NCI-H510A (cell line): ENCODE data around the gene VPS41.
"Not testable (repeated sequence)": the region's sequence is repeated elsewhere in the genome, so short reads cannot be mapped to it uniquely, and the experiment has no call there.

ENCODE experiments used
- DNase-seq: peaks from one replicate; lab custom pipeline; 2025; lab: John Stamatoyannopoulos, UW

Gene VPS41

DNA sequence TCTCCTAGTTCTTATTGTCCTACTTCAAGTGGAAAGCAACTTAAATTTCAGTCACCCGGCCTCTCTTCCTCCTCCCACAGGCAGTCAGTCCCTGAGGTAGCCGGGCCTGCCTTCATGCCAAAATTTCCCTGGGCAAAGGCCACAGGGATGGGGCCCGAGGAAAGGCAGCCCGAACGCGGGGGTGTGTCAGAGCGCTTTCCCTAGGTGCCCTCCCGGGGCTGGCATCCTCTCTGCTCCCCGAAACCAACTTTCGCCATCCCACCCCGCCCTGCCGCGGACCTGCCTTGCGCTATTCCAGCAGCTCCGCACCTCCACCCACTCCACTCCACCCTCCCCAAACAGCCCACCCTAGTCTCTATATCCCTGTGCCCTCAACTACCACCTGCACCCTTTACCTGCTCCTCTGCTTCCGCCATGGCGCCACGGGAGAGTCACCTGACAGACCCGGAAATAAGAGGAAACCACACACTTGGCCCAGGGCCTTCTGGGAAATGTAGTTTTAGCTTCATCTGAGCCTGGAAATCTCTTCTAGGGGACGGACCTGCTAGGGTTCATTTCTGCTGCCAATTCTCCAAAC lies at the start of gene VPS41:
Gene VPS41, minus strand, starts transcription at position 433 of the 577 bp plus-strand sequence. Its CDS starts 17 bp downstream, at position 416.
- DNase-seq, result peak; percentile 69

DNA sequence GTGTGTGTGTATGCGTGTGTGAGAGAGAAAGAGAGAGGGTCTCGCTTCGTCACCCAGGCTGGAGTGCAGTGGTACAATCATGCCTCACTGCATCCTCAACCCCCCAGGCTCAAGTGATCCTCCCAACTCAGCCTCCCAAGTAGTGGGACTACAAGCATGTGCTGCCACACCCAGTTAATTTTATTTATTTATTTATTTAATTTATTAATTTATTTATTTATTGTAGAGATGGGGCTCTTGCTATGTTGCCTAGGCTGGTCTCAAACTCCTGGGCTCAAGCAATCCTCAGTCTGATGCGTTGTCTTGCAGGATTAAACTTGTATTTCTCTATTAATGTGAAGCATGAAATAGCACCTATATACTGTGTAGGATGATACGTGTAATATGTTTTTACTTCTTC lies 46.9 kb upstream of the VPS41 start:
- no peak for DNase-seq

DNA sequence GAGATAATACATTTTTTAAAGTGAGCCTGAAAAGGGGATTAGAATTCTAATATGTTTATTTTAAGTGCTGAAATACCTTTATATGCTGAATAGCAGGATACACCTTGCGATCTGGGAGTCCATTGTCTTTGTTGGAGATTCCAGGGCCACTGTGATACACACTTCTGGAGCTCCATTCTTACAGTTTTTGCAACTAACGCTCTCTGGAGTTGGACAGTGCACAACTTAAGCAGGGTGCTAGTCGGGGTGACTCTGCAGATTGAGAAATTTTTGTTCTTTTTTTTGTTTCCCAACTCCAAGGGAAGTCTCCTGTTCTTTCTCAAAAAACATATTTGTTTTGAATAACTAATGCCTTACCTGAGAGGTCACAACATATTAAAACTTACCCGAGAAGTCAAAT lies 45.0 kb upstream of the VPS41 start:
- no peak for DNase-seq

DNA sequence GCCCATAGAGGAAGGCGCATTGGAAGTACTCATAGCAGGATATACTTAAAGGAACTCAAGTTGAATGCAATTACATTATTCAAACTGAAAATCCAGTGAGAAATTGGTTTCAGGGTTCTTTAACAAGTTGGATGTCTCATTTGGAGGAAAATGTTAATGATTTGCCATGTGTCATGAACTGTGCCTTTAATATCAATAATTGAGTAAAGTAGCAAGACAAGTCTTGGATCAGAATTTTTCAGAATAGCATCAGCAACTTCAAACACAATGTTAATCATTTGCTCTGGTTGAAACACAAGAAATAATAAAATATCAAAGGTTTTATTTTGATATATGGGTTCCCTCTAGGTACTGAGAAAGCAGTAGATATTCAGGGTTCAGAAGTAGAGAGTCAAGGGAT lies 44.2 kb upstream of the VPS41 start:
- DNase-seq, result no peak

DNA sequence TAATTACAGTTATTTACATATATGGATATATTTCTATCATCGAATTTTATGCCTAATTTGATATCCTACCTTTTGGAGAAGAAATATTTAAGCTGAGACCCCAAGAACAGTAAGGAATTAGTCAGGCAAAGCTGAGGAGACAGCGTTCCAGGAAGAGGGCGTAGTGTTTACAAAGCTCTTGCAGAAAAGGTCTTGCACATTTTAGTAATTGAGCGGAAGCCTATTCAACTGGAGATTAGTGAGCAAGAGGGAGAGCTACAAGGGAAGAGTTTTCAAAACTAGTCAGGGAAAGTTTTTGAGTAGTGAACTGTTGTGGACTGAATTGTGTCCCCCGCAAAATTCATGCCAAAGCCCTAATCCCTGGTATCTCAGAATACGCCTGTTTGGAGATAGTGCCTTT lies 42.2 kb upstream of the VPS41 start:
- no peak for DNase-seq

DNA sequence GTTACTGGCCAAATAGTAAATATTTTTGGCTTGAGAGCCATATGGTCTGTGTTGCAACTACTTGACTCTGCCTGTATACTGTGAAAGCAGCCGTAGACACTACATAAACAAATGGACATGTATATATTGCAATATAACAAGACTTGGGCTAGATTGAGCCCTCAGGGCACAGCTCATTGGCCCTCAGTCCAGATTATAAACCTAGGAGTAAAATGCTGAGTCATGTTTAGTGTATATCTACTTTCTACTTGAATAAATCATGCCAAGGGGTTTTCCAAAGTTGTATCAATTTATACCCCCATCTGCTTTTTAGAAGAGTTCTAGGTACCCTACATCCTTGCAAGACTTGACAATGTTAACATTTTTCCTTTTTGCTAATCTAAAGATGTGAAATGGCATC lies 41.3 kb upstream of the VPS41 start:
- no peak for DNase-seq

DNA sequence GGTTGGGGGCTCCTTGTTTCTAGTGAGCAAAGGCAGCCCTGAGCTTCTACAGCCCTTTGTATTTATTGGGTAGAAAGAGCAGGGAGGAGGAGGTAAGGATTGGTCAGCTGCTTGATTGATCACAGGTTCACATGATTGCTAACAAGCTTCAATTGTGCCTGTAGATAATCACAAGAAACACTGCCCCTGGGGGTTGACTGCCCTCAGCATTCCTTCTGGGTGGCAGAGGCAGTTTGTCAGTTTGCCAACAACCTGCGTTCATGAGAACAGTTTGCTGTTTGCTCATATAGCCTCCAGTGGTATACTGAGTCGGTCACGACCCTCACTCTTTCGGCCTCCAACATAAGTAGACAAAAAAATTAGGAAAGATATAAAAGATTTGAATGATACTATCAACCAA lies 38.5 kb upstream of the VPS41 start:
- not testable (repeated sequence) for DNase-seq

DNA sequence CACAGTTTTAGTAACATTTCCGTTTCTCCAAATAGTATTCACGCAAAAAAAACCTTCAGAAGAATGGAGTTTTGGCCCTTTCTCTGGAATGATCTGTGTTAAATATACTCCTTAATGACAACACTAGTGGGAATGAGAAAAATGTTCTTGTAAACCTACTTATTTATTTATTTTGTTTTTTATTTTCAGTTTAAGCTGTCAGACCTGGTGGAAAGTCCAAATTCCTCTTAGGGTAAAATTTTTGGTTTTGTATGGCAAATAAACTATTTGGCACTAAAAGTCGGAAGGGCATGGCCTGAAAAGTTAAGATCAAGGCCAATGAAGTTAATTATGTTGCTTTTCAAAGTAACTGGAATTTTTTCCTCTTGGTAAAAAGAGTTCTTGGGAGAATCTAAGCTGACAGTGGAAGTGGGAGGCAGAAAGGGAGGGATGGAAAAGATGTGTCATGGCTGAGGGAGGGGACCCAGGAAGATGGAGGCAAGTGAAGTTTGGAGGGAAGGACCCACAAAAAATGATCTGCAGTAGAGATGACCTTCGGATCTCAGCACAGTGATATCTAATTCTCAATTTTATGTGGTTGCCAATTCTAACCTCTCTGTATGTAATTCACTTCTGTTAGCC lies 33.5 kb upstream of the VPS41 start:
- no peak for DNase-seq

DNA sequence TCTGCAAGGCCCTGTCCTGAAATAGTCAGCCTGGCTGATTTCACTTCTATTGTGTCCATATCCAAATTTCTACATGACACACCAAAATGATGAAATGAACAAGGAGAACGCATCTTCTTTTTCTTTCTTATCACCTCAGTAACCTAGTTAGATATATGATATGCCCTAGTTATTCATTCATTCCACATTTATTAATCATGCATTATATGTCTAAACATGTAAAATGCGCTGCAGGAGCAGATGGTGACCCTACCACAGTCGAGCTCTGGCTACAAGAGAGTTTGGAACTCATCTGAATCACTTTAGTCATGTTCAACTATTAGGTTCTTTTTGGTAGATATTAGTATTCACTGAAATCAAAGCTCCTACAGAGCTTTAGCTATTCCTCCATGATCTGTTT lies 31.8 kb upstream of the VPS41 start:
- DNase-seq, result no peak

DNA sequence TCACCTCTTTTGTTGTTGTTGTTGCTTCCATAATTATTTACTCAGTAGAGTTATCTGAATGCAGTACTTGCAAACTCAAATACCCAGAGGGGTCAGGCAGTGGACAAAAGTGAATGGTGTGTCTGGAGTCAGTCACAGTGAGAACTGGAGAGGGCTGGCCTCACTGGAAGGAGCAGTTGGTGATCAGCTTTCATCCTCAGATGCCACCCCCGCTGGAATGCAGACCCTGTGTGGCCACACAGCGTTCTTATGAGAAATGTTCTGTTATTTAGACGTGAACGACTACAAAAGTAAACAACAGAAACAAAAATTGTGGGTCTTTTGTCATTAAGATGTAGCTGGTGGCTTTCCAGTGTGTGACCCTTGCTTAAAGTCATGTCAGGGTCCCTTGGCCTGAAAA lies 29.6 kb upstream of the VPS41 start:
- DNase-seq, result no peak

DNA sequence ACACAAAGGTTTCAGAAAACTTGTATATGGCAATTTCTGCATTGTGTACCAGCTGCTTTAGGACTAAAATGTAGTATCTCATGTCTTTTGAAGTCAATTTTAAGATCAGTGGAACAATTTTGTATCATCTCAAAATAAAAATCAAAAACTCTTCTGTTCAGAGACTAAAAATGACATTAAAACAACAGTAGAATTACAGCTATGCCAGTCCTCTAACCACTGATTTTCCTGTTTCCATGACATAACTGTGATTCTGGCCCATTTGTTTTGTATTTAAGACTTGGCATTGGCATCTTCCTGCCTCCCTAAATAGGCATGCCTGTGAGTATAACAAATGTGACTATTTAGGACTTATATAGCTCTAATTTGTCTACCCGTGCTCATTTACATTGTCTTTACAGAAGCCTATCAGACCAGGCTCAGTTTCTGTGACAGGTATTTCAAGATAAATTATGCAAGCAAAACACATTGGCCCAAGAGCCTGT lies 29.1 kb upstream of the VPS41 start:
- no peak for DNase-seq

DNA sequence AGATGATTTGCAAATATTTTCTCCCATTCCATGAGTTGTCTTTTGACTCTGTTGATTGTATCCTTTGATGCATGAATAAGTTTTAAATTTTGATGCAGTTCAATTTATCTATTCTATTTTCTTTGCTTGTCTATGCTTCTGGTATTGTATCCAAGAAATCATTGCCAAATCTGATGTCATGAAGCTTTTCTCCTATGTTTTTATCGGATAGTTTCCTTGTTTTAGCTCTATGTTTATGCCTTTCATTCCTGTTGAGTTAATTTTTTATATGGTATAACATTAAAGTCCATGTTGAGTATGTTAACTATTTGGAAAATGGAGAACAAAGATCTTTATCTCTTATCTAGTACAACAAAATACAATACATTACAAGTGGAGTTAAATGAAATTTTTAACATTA lies 27.6 kb upstream of the VPS41 start:
- no peak for DNase-seq

DNA sequence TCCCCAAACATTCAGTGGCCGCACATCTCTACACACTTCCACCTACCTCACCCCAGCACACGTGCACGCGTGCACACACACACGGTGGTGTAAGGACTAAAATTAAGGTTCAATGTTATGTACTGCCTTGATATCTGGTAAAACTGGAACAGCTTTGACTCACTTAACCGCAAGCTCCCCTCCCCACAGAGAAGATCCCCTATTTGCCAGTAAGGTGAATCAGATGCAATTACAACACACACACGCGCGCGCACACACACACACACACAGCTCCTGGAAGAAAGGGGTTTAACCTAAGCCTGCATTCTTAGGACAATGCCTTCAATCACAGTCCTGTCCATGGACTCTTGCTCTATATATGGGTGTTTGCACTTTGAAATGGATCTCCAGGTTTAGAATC lies 25.5 kb upstream of the VPS41 start:
- no peak for DNase-seq

DNA sequence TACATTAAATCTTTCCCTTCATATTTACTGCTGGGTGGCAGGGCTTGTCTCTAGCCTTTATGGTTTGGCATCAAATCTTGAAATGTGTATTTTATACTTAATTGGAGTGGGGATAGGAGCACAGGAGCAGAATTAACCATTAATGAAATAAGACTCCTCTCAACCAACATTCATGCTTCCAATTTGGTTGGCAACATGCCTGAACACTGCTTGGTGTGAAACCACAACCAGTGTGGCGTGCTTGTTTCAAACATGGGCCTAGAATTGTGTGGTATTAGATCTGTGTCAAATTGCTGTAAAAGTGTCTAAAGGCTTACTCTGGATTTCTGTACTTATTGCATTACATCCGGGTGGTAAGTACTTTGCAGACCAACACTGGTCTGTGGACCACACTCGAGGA lies 25.1 kb upstream of the VPS41 start:
- no peak for DNase-seq

DNA sequence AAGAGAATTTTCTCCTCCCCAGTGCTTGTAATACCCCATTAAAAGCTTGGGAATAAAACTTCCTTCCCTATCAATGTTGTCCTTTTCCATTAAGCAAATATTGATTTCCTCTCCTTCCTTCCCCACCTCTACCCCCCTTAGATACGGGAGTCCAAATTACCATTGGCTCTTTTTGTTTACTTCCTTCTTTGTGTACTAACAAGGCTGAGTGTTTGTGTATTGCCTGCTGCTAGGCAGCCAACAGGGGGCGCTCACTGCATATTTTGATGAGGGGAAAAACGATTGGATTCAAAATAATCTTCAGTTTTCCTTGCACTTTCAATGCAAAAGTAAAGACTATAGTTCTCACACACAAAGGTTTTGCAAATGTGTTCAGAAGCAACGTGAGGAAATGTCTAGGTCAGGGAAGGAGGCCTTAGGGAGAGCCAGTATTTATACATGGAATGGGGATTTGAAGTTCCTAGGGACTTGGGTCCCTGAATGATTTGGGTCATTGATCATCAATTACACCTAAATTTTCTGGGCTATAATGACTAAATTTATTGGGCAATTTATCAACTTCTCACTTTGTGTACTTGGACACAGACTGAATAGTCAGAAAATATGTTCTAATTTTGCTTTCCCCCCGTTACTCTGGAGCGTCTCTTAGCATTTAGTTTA lies 23.6 kb upstream of the VPS41 start:
- DNase-seq, result peak; percentile 5

DNA sequence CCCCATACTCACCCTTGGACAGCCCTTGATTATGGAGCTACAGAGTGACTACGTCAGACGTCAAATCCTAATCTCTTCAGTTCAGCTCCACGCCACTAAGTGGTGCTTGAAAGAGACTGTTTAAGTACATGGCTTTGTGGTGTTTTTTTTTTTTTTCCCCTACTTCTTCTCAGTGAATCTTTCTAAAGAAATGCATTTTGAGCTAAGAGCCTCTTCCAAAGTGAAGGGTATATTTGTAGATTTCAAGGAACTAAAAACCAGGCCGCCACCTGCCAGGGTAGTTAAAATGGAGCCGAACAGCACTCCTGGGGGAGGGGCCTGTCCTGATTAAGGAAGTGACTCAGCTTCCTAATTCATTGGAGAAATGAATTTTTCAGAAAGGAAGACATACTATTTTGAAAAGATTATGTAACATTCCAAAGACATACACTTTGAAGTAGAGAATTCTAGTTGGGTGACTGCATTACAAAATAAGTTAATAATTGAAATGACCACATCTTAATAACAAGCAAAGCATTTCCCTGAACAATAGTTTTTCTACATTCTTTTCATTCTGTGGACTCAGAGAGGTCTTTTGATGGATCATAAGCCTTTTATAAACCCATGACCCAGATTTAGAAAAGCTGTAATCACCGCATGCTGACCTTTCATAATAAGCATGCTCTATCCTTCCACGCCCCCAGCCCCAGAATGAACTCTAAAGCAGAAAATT lies 20.6 kb upstream of the VPS41 start:
- peak; percentile 7 for DNase-seq

DNA sequence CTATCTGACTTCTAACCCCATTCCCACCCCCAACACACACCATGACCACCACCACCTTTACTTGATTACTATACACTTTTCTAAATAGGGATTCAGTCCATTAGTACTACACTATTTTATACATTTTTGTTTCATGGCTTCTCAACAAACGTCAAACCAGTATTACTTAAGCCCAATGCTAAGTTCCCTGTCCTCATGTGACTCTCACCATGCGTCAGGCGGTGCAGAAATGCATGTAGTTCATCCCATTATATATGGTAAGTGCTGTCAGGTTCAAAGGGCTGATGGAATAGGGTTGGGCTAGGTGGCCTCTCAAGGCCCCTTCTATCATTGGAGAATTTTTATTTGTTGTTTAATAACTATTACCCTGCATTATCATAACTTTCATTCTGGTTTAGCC lies 19.5 kb upstream of the VPS41 start:
- no peak for DNase-seq

DNA sequence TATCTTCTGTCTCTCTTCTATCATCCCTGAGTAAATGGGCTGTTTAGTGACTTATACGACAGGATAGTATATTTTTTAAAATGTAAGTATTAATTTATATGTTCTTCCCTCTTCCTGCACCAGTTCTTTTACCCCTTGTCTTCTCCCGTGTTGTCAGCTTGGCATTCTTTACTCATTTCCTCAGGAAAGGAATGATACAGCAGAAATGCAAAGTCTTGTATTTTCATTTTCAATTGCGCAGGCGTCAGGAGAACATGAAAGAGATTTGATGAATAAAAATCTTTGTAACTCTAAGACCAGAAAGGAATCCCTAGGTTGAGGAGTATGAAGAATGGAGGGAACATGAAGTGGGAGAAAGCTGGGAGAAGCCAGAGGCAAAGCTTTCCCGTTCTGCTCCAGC lies 18.8 kb upstream of the VPS41 start:
- DNase-seq, result no peak

DNA sequence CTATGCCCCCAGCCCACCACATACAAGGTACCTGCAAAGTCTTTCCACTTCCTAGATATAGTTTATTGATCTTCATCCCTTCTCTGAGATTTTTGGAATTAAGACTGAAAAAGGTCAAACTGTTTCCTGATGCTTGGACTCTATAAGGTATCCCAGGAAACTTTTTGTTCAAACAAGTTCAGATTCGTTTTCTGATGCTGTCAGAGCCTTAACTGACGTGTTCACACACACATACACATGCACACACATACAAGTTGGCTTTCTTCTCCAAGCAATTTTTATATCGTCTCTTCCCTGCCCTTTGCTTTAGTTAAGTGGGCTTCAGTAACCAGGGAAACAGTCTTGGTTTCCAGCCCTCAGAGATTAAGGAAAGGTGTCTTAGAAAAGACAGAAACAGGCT lies 11.7 kb upstream of the VPS41 start:
- no peak for DNase-seq

DNA sequence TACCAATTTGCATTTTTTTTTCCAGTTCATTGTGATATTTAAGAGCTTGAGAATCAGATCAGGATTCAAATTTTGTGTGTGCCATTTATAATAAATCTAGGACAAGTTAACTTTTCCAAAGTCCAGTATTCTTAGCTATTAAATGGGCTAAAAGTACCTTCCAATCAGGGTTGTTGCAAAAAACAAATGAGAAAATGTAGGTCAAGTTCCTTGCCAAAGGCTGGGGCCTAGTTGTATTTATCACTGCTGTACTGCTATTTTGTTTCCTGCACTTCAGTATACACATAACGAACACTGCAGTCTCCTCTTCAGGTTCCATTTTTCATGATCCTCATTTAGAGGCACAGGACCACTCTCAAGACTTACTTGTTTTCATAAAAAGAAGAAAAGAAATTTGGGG lies 7.4 kb upstream of the VPS41 start:
- no peak for DNase-seq

DNA sequence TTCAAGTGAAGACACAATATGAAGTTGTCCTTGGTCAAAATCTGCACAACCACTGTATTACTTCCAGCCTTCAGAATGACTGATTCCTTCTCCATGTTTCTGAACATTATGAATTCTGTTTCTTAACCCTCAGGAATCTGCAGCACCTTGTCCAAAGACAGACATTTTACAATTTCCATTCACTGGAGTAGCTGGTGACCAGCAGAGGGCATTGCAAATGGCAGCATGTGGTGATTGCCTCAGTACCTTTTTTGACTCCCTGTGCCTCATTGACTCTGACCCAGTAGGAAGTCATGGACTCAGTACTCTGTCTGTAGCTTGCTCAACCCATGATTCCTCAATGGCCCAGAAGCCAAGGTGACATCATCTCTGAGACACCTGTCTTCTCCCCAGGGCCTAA lies 879 bp upstream of the VPS41 start:
- no peak for DNase-seq

DNA sequence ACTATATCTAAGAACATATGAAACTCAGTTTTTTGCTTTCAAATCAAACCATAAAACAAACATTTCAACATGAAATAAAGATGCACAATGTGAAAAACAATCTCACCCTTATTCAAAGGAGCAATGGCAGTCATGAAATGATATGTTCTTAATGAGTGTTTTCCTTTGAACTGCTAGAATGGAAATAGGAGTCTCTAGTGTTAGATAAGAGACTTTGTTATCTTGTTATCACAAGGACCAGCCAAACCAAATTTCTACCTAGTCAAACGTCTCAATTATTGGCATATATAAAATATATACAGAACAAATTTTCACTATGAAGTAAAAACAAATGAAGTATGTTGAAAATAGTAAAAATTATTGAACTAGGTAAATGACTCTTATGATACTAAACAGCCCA lies 1.2 kb downstream of the VPS41 start:
- DNase-seq, result no peak

DNA sequence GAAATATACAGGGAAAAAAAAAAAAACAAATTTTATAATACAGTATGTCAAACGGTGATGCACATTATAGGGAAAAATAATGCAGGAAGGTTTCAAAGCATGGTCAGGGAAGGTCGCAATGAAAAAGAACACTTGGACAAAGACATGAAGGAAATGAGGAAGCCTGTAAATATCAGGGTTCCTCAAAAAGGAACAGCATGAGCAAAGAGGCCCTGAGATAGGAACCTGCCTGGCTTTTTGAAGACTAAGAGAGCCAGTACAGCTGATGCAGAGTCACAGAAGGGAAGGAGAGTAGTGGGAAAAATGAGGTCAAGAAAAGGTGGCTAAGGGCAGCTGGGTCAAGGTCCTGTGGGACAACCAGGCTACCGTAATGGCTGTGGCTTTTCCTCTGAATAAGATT lies 1.9 kb downstream of the VPS41 start:
- no peak for DNase-seq
